ENCODE data around the gene CTDSPL. TPM values are rescaled to one million over a fixed set of nuclear protein-coding genes. Genes with fewer than 3 reads are reported as not detected.

The CTDSPL gene
- total RNA-seq, 1 experiment from 2014 or later: 16.6 TPM

DNA sequence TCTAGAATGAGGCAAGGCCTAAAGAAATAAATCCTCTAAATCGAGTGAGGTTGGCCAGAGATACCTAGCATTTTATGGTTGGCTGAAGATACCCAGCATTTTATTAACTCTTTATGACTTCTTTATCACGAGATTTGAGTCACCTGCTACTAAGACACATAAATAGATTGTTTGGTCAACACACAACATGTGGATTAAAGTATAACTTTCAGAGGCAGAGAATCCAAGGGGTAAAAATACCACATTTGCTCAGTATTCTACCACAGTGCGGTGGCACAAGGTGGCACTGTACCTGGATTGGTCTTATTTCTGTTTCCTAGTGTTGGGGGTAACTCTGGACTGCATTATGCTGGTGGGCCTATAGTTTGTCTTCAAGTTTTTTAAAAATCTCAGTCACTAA, 102.0 kb downstream of the CTDSPL start:
- Histone ChIP-seq H3K27me3 (ENCODE audit: control insufficient read depth, insufficient read depth, low read length) (no peaks in the 10 kb centered on the region), H3K4me3 (ENCODE audit: low read depth in 2 of 2, low read length in 2 of 2) (no peak overlapping the region), H3K27ac (ENCODE audit: low read length) (no peak overlapping the region), H3K9me3 (ENCODE audit: control insufficient read depth, insufficient read depth, low read depth, low read length) (no peaks in the 10 kb centered on the region), H3K36me3 (ENCODE audit: control insufficient read depth, insufficient read depth, low read length) (no peaks in the 10 kb centered on the region), H3K4me1 (ENCODE audit: control insufficient read depth, insufficient read depth, low read length) (no peaks in the 10 kb centered on the region)
- TF ChIP-seq TCF7L2 (IDR thresholded peaks at IDR 0.05; ENCODE audit: low read depth, low read length) (no peak), SIN3A (IDR thresholded peaks at IDR 0.05; ENCODE audit: borderline replicate concordance, insufficient read depth, low read depth, low read length) (no peak), POLR2AphosphoS5 (IDR thresholded peaks at IDR 0.05; ENCODE audit: low read depth, low read length) (no peak)
- TF ChIP-seq, protein P1, sequence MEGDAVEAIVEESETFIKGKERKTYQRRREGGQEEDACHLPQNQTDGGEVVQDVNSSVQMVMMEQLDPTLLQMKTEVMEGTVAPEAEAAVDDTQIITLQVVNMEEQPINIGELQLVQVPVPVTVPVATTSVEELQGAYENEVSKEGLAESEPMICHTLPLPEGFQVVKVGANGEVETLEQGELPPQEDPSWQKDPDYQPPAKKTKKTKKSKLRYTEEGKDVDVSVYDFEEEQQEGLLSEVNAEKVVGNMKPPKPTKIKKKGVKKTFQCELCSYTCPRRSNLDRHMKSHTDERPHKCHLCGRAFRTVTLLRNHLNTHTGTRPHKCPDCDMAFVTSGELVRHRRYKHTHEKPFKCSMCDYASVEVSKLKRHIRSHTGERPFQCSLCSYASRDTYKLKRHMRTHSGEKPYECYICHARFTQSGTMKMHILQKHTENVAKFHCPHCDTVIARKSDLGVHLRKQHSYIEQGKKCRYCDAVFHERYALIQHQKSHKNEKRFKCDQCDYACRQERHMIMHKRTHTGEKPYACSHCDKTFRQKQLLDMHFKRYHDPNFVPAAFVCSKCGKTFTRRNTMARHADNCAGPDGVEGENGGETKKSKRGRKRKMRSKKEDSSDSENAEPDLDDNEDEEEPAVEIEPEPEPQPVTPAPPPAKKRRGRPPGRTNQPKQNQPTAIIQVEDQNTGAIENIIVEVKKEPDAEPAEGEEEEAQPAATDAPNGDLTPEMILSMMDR (IDR thresholded peaks at IDR 0.05): no peak
- TF ChIP-seq, protein P2, sequence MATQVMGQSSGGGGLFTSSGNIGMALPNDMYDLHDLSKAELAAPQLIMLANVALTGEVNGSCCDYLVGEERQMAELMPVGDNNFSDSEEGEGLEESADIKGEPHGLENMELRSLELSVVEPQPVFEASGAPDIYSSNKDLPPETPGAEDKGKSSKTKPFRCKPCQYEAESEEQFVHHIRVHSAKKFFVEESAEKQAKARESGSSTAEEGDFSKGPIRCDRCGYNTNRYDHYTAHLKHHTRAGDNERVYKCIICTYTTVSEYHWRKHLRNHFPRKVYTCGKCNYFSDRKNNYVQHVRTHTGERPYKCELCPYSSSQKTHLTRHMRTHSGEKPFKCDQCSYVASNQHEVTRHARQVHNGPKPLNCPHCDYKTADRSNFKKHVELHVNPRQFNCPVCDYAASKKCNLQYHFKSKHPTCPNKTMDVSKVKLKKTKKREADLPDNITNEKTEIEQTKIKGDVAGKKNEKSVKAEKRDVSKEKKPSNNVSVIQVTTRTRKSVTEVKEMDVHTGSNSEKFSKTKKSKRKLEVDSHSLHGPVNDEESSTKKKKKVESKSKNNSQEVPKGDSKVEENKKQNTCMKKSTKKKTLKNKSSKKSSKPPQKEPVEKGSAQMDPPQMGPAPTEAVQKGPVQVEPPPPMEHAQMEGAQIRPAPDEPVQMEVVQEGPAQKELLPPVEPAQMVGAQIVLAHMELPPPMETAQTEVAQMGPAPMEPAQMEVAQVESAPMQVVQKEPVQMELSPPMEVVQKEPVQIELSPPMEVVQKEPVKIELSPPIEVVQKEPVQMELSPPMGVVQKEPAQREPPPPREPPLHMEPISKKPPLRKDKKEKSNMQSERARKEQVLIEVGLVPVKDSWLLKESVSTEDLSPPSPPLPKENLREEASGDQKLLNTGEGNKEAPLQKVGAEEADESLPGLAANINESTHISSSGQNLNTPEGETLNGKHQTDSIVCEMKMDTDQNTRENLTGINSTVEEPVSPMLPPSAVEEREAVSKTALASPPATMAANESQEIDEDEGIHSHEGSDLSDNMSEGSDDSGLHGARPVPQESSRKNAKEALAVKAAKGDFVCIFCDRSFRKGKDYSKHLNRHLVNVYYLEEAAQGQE (IDR thresholded peaks at IDR 0.05; ENCODE audit: insufficient read depth in 1 of 2, low read depth in 2 of 2, low read length in 1 of 2): no peak
- in situ Hi-C loops (cut with HindIII; ENCODE audit: low pct_unique_long_range_greater_than_20kb, low sequenced_read_pairs): no loop called here
- ChIA-PET CTCF (no interaction called here), POLR2A (no interaction called here)
- no peak for DNase-seq (ENCODE audit: low read depth, low spot score)
- no peak for ATAC-seq
- BruUV-seq (replicated peaks): no TSS peak
- intact Hi-C loops (cut with micrococcal nuclease; ENCODE audit: unreplicated experiment): no loop called here

DNA sequence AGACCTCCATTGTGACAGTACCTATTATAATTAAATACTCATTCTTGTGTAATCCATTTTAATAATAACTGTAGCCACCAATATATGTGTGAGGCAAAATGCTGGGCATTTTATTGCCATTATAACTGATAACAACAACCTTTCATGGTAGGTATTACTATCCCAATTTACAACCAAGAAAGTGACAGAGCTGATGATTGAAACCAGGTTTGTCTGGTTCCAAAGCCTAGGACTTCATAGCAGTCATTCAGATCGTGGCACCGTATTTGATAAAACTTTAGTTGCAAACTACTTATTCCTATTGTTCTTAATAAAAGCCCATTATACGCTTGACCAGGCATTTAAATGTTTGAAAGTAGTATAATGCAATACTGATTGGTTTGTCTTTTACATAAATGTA, 102.5 kb downstream of the CTDSPL start:
- CTCF ChIA-PET: no interaction called here
- in situ Hi-C loops (cut with HindIII; ENCODE audit: low pct_unique_long_range_greater_than_20kb, low sequenced_read_pairs): no loop called here
- Histone ChIP-seq H3K27ac (ENCODE audit: low read length) (no peak overlapping the region), H3K36me3 (ENCODE audit: control insufficient read depth, insufficient read depth, low read length) (no peaks in the 10 kb centered on the region), H3K9me3 (ENCODE audit: control insufficient read depth, insufficient read depth, low read depth, low read length) (no peaks in the 10 kb centered on the region), H3K4me3 (ENCODE audit: low read depth in 2 of 2, low read length in 2 of 2) (no peak overlapping the region), H3K27me3 (ENCODE audit: control insufficient read depth, insufficient read depth, low read length) (no peaks in the 10 kb centered on the region), H3K4me1 (ENCODE audit: control insufficient read depth, insufficient read depth, low read length) (no peaks in the 10 kb centered on the region)
- intact Hi-C loops (cut with micrococcal nuclease; ENCODE audit: unreplicated experiment): no loop called here
- DNase-seq (ENCODE audit: low read depth, low spot score) (no peak), ATAC-seq (no peak)
- no peak for TF ChIP-seq TCF7L2 (IDR thresholded peaks at IDR 0.05; ENCODE audit: low read depth, low read length)
- TF ChIP-seq, protein P1 (IDR thresholded peaks at IDR 0.05): no peak
- no TSS peak for BruUV-seq (replicated peaks)
- POLR2A ChIA-PET: no interaction called here

DNA sequence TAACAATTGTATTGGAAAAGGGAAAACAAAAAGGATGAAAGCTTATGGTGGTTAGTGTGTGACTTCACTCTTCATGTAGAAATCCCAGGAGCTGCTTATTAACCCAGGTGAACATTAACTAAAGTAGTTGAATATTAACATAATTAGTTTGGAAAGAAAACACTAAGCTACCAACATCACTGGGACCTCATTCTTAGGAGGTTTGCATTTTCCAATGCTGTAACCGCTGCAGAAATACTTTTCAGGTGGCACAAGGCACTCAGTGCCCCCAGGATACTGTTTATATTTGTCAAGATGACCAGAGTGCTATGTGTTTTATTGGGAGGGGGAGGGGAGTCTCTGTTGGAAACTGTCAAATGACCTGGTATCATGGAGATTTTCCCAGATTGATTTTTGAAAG, 103.0 kb downstream of the CTDSPL start:
- DNase-seq (ENCODE audit: low read depth, low spot score) (no peak), ATAC-seq (no peak)
- no peaks in the 10 kb centered on the region for H3K9me3 ChIP-seq (ENCODE audit: control insufficient read depth, insufficient read depth, low read depth, low read length)
- no peak overlapping the region for H3K4me3 ChIP-seq (ENCODE audit: low read depth in 2 of 2, low read length in 2 of 2)
- ChIA-PET CTCF (interaction anchor here (1.0 kb wide), 1 partner anchor 110 kb away, joined by 3 read pairs; no protein-coding TSS in a partner anchor), POLR2A (no interaction called here)
- TF ChIP-seq, protein P1 (IDR thresholded peaks at IDR 0.05): no peak
- TF ChIP-seq SIN3A (IDR thresholded peaks at IDR 0.05; ENCODE audit: borderline replicate concordance, insufficient read depth, low read depth, low read length) (no peak), TCF7L2 (IDR thresholded peaks at IDR 0.05; ENCODE audit: low read depth, low read length) (no peak), POLR2AphosphoS5 (IDR thresholded peaks at IDR 0.05; ENCODE audit: low read depth, low read length) (no peak)
- TF ChIP-seq, protein P2 (IDR thresholded peaks at IDR 0.05; ENCODE audit: insufficient read depth in 1 of 2, low read depth in 2 of 2, low read length in 1 of 2): no peak
- intact Hi-C loops (cut with micrococcal nuclease; ENCODE audit: unreplicated experiment): no loop called here
- no peaks in the 10 kb centered on the region for H3K27me3 ChIP-seq (ENCODE audit: control insufficient read depth, insufficient read depth, low read length)
- H3K36me3 ChIP-seq (ENCODE audit: control insufficient read depth, insufficient read depth, low read length): no peaks in the 10 kb centered on the region
- no peak overlapping the region for H3K27ac ChIP-seq (ENCODE audit: low read length)
- in situ Hi-C loops (cut with HindIII; ENCODE audit: low pct_unique_long_range_greater_than_20kb, low sequenced_read_pairs): no loop called here
- BruUV-seq (replicated peaks): no TSS peak
- no peaks in the 10 kb centered on the region for H3K4me1 ChIP-seq (ENCODE audit: control insufficient read depth, insufficient read depth, low read length)
